Stimulated activated CD4-positive, alpha-beta T cell treated with anti-CD3 and anti-CD28 coated beads, Interleukin-15, amount 100 ng/mL, for 1 hour (primary cell): ENCODE measurements around the gene NDUFB8.

Experiments used
- DNase-seq, 2 donors: peaks; one replicate each; pipeline ENCODE4 v3.0.0-alpha.2; 2020; ENCODE audit warnings: low read depth in 1 of 2, low spot score in 1 of 2

NDUFB8 gene

GRCh38 chr10:100508266-100508665 lies 21.4 kb downstream of the NDUFB8 start:
- no peak for DNase-seq

- DNase-seq, result no peak
Measured at GRCh38 chr10:100507357-100507732, 22.3 kb downstream of the NDUFB8 start.

- no peak for DNase-seq
Measured at GRCh38 chr10:100506596-100507356, 22.9 kb downstream of the NDUFB8 start.

GRCh38 chr10:100505164-100505563 lies 24.5 kb downstream of the NDUFB8 start:
- no peak for DNase-seq

- no peak for DNase-seq
Measured at GRCh38 chr10:100504096-100504495, 25.6 kb downstream of the NDUFB8 start.

- no peak for DNase-seq
Measured at GRCh38 chr10:100502926-100503494, 26.7 kb downstream of the NDUFB8 start.

GRCh38 chr10:100501423-100501822 lies 28.2 kb downstream of the NDUFB8 start:
- no peak for DNase-seq

GRCh38 chr10:100498059-100498458 lies 31.6 kb downstream of the NDUFB8 start:
- no peak for DNase-seq

- no peak for DNase-seq
Measured at GRCh38 chr10:100496567-100496966, 33.1 kb downstream of the NDUFB8 start.

- no peak for DNase-seq
Measured at GRCh38 chr10:100490531-100490930, 39.1 kb downstream of the NDUFB8 start.

GRCh38 chr10:100489396-100489795 lies 40.3 kb downstream of the NDUFB8 start:
- no peak for DNase-seq

- DNase-seq, result no peak
Measured at GRCh38 chr10:100487529-100487928, 42.1 kb downstream of the NDUFB8 start.

GRCh38 chr10:100485801-100486495 lies 43.7 kb downstream of the NDUFB8 start:
- no peak for DNase-seq

GRCh38 chr10:100485366-100485765 lies 44.3 kb downstream of the NDUFB8 start:
- DNase-seq, result no peak

- DNase-seq, result no peak
Measured at GRCh38 chr10:100483876-100484666, 45.6 kb downstream of the NDUFB8 start.

GRCh38 chr10:100482834-100483185 lies 46.9 kb downstream of the NDUFB8 start:
- DNase-seq, result no peak

GRCh38 chr10:100482181-100482833 lies 47.4 kb downstream of the NDUFB8 start:
- DNase-seq, result peak; percentile 35 to 54

- DNase-seq, result peak; percentile 81 to 92
Measured at GRCh38 chr10:100481462-100482081, 48.1 kb downstream of the NDUFB8 start.

GRCh38 chr10:100480002-100480401 lies 49.7 kb downstream of the NDUFB8 start:
- DNase-seq, result no peak

- DNase-seq, result no peak
Measured at GRCh38 chr10:100479037-100479436, 50.6 kb downstream of the NDUFB8 start.

- no peak for DNase-seq
Measured at GRCh38 chr10:100477970-100478369, 51.7 kb downstream of the NDUFB8 start.
